ENCODE data around the gene MYO1F. TPM values are rescaled to one million over a fixed set of nuclear protein-coding genes. Genes with fewer than 3 reads are reported as not detected.

The MYO1F gene
- total and polyA plus RNA-seq, 5 experiments from 2014 or later = 4.4 to 65.0 (median 30.1) TPM

DNA sequence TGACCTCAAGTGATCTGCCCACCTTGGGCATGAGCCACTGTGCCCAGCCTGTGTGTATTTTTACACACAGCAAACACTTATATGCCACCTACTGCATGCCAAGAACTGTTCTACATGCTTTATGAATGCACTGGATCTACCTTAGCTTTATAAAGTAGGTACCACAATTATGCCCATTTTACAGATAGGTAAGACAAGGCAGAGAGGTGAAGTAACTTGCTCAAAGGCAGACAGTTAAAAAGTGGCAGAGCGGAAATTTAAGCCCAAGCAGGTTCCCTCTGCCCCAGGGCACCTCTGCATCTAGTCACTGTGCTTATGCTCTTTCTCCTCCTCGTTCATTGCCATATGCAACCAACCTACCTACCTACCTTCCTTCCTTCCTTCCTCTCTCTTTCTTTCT, 22.8 kb upstream of the MYO1F start:
- ATAC-seq = no peak
- no peak overlapping the region for H3K4me3 Mint-ChIP-seq
- DNase-seq = no peak
- no peaks in the 10 kb centered on the region for H3K27me3 Mint-ChIP-seq
- H3K27ac Mint-ChIP-seq = peak overlapping the region in 1 of 10 donors; percentile 67
- H3K4me1 Mint-ChIP-seq = peaks cover 0 to 6% (median 2%) of the 10 kb centered on the region in 4 donors
- peaks cover 7 to 86% (median 31%) of the 10 kb centered on the region in 3 donors for H3K36me3 Mint-ChIP-seq
- peaks cover 0 to 5% (median 0%) of the 10 kb centered on the region in 9 donors for H3K9me3 Mint-ChIP-seq
- POLR2A ChIA-PET = interaction anchor here (0.6 to 1.5 kb wide), 3 partner anchors 8 to 65 kb away, joined by 3 to 5 read pairs (median 4); no protein-coding TSS in a partner anchor

GRCh38 chr19:8596168-8596567, 18.9 kb upstream of the MYO1F start:
- POLR2A ChIA-PET = no interaction called here
- no peak overlapping the region for H3K4me3 Mint-ChIP-seq
- no peaks in the 10 kb centered on the region for H3K27me3 Mint-ChIP-seq
- H3K4me1 Mint-ChIP-seq = peaks cover 18 to 36% (median 30%) of the 10 kb centered on the region in 4 donors
- ATAC-seq = no peak
- peaks cover 0 to 63% (median 16%) of the 10 kb centered on the region in 3 donors for H3K36me3 Mint-ChIP-seq
- peaks cover 0 to 9% (median 0%) of the 10 kb centered on the region in 9 donors for H3K9me3 Mint-ChIP-seq
- H3K27ac Mint-ChIP-seq = peak overlapping the region in 1 of 10 donors; percentile 56
- no peak for DNase-seq

- Mint-ChIP-seq H3K27me3 (no peaks in the 10 kb centered on the region), H3K4me3 (no peak overlapping the region), H3K4me1 (peaks cover 18 to 41% (median 32%) of the 10 kb centered on the region in 4 donors), H3K9me3 (peaks cover 0 to 9% (median 0%) of the 10 kb centered on the region in 9 donors), H3K36me3 (peaks cover 0 to 58% (median 16%) of the 10 kb centered on the region in 3 donors), H3K27ac (peak overlapping the region in 3 of 10 donors; percentile 33 to 76 (median 60))
- DNase-seq (no peak), ATAC-seq (no peak)
- POLR2A ChIA-PET = no interaction called here
These were observed 18.4 kb upstream of the MYO1F start for GRCh38 chr19:8595651-8596050.

DNA sequence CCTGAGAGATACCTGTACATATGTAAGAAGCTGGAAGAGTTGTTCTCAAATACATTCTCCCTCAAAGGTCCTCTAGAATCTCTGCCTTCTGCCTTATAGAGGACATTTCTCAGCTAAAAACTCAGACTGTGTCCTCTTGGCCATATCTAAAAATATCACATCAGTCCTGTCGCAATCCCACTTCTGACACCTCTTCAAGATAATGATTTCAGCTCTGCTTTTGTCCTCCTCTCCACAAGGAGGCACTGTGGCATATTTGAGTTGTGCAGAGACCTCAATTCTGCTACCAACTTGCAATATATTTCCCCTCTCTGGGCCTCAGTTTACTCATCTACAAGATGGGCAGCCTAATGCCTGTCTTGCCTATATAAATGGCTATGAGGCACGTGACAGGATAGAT, 16.7 kb upstream of the MYO1F start:
- POLR2A ChIA-PET = interaction anchor here (0.7 to 2.7 kb wide), 7 partner anchors 8 to 238 kb away, joined by 3 to 10 read pairs (median 8); partner anchors contain the start of genes HNRNPM, MBD3L1, ZNF414 and ZNF558
- peak overlapping the region in 6 of 10 donors; percentile 14 to 73 (median 54) for H3K4me3 Mint-ChIP-seq

GRCh38 chr19:8592231-8593009, 15.2 kb upstream of the MYO1F start:
- H3K4me3 Mint-ChIP-seq = peak overlapping the region; percentile 72 to 92 (median 88)
- peaks cover 0 to 31% (median 8%) of the 10 kb centered on the region in 3 donors for H3K36me3 Mint-ChIP-seq
- DNase-seq = peak; percentile 92 to 98 (median 98)
- POLR2A ChIA-PET = interaction anchor here (0.7 to 3.1 kb wide), 9 partner anchors 11 to 1715 kb away, joined by 3 to 12 read pairs (median 8); partner anchors contain the start of gene ZNF414
- H3K9me3 Mint-ChIP-seq = peaks cover 0 to 9% (median 0%) of the 10 kb centered on the region in 9 donors
- peaks cover 18 to 45% (median 32%) of the 10 kb centered on the region in 4 donors for H3K4me1 Mint-ChIP-seq
- H3K27ac Mint-ChIP-seq = peak overlapping the region; percentile 1 to 96 (median 82)
- ATAC-seq = peak; percentile 88 to 89
- no peaks in the 10 kb centered on the region for H3K27me3 Mint-ChIP-seq

More for the DNA sequence above, 16.7 kb upstream of the MYO1F start:
- Mint-ChIP-seq H3K36me3 (peaks cover 0 to 41% (median 15%) of the 10 kb centered on the region in 3 donors), H3K4me1 (peaks cover 18 to 42% (median 32%) of the 10 kb centered on the region in 4 donors), H3K27ac (peak overlapping the region in 5 of 10 donors; percentile 25 to 82 (median 74)), H3K9me3 (peaks cover 0 to 9% (median 0%) of the 10 kb centered on the region in 9 donors), H3K27me3 (no peaks in the 10 kb centered on the region)
- ATAC-seq = no peak
- no peak for DNase-seq

DNA sequence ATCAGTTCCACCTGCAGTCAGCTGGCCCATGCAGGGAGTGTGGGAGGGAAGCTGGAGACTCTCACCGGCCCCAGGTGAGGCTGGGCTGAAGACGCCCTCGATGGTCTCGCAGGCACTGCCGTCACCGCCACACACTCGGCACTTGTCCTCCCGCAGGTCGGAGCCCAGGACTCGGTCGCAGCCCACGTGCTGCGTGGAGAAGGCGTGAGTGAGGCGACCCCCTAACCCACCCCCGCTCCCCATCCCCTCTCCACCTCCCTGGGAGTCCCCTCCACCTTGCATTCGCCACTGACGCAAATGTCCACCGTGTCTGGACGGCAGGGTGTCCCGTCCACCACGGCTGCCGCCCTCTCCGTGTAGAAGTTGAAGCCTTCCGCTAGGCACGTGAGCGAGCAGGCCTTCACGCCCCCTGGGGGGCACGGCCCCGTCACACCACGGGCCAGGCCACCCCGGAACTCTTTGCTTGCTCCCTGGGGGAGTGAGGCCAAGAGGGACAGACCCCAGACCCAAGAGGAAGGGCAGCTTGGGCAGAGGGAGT, 12.0 kb upstream of the MYO1F start:
- ATAC-seq (no peak), DNase-seq (no peak)
- peaks cover 10 to 31% (median 24%) of the 10 kb centered on the region in 4 donors for H3K4me1 Mint-ChIP-seq
- H3K27me3 Mint-ChIP-seq = no peaks in the 10 kb centered on the region
- H3K36me3 Mint-ChIP-seq = peaks cover 0 to 19% (median 7%) of the 10 kb centered on the region in 3 donors
- POLR2A ChIA-PET = interaction anchor here (2.6 to 3.1 kb wide), 2 partner anchors 23 to 76 kb away, joined by 10 to 12 read pairs; partner anchors contain the start of gene ZNF414
- H3K27ac Mint-ChIP-seq = peak overlapping the region in 1 of 10 donors; percentile 59
- H3K4me3 Mint-ChIP-seq = no peak overlapping the region
- H3K9me3 Mint-ChIP-seq = peaks cover 0 to 6% (median 0%) of the 10 kb centered on the region in 9 donors

- no peaks in the 10 kb centered on the region for H3K9me3 Mint-ChIP-seq
- no peaks in the 10 kb centered on the region for H3K27me3 Mint-ChIP-seq
- H3K4me3 Mint-ChIP-seq = peak overlapping the region in 1 of 10 donors; percentile 10
- peaks cover 0 to 22% (median 5%) of the 10 kb centered on the region in 3 donors for H3K36me3 Mint-ChIP-seq
- H3K27ac Mint-ChIP-seq = peak overlapping the region in 1 of 10 donors; percentile 59
- ATAC-seq (peak in 1 of 2 donors; percentile 41), DNase-seq (peak in 6 of 10 donors; percentile 30 to 72 (median 34))
- POLR2A ChIA-PET = interaction anchor here (0.6 to 1.3 kb wide), 4 partner anchors 8 to 72 kb away, joined by 3 to 4 read pairs (median 4); partner anchors contain the start of gene ZNF414
- peaks cover 0 to 12% (median 3%) of the 10 kb centered on the region in 4 donors for H3K4me1 Mint-ChIP-seq
These were observed 8.9 kb upstream of the MYO1F start for GRCh38 chr19:8585894-8586750.

DNA sequence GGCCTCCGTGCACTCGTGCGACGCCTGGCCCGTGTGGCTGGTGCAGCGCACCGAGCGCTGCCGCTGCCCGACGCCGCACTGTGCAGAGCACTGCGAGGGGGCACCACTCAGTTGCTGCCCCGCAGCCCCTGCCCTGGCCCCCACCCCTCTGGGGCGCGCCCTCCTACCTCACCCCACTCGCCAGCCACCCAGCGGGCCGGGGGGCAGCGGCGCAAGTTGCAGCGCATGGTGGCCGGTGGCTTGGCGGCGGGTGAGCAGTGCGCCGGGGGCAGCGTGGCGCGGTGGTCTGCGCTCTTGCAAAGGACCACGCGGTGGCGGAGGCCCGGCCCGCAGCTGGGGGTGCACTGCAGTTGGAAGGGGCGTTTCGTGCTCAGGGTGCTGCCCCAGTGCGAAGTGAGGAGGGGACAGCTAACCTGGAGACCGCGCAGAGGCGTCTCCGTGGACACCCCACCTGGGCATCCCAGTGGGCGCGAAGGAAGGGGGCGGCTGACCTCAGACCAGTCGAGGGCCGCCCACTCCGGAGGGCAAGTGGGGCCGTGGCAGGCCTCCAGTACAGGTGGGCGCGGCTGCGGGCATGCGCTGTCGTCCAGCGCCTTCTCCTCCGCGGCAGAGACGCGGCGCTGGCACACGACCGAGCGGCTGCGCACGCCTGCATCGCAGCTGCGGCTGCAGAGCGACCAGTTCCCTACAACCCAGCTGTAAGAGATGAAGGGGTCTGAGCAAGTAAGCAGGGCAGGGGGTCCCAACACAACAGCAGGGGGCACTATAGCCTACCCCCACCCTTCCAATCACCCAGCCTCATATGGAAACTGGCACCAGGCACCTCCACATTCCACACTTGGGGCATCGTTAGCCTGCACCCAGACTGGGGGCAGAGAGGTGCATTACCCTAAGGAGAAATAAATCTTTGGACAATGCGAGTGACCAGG, 8.0 kb upstream of the MYO1F start:
- H3K27ac Mint-ChIP-seq = no peak overlapping the region

DNA sequence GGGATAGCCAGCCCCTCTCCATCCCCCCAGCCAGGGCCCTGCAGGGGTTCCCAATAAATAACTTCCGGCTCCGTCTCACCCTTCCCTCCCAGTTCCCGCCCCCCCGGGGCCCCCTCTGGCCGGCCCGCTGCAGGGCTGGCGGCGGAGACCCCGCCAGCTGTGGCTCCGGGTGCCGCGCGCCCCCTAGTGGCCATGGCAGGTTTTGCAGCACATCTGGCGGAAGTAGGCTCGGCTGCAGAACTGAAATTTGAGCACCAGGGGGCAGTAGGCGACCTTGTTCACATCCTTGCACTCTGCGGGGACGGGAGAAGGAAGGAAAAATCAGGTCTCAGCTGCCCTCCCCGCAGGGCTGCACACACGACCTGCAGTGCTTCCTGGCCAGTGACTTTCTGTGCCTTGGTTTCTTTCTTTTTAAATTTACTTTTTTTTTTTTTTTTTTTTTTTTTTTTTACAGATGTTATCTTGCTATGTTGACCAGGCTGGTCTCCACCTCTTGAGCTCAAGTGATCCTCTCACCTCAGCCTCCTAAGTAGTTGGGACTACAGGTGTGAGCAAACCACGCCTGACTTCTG, 3.6 kb upstream of the MYO1F start:
- Mint-ChIP-seq H3K27me3 (no peaks in the 10 kb centered on the region), H3K27ac (peak overlapping the region in 2 of 10 donors; percentile 68 to 69), H3K36me3 (peaks cover 0 to 12% (median 5%) of the 10 kb centered on the region in 3 donors), H3K4me1 (peaks cover 18 to 49% (median 41%) of the 10 kb centered on the region in 4 donors), H3K9me3 (no peaks in the 10 kb centered on the region), H3K4me3 (no peak overlapping the region)
- ATAC-seq = peak; percentile 53 to 70
- POLR2A ChIA-PET = interaction anchor here (0.5 to 19.3 kb wide), 18 partner anchors 10 to 191 kb away, joined by 3 to 802 read pairs (median 6); partner anchors contain the start of genes HNRNPM, PRAM1 and ZNF414
- DNase-seq = peak; percentile 74 to 92 (median 86)

More for the DNA sequence above, 8.0 kb upstream of the MYO1F start:
- peaks cover 0 to 22% (median 5%) of the 10 kb centered on the region in 3 donors for H3K36me3 Mint-ChIP-seq
- no peaks in the 10 kb centered on the region for H3K9me3 Mint-ChIP-seq
- DNase-seq = no peak
- H3K4me1 Mint-ChIP-seq = peaks cover 0 to 12% (median 4%) of the 10 kb centered on the region in 4 donors
- H3K4me3 Mint-ChIP-seq = no peak overlapping the region
- no peaks in the 10 kb centered on the region for H3K27me3 Mint-ChIP-seq
- POLR2A ChIA-PET = interaction anchor here (0.6 to 1.3 kb wide), 2 partner anchors 9 to 71 kb away, joined by 3 to 4 read pairs; partner anchors contain the start of gene ZNF414
- ATAC-seq = no peak

DNA sequence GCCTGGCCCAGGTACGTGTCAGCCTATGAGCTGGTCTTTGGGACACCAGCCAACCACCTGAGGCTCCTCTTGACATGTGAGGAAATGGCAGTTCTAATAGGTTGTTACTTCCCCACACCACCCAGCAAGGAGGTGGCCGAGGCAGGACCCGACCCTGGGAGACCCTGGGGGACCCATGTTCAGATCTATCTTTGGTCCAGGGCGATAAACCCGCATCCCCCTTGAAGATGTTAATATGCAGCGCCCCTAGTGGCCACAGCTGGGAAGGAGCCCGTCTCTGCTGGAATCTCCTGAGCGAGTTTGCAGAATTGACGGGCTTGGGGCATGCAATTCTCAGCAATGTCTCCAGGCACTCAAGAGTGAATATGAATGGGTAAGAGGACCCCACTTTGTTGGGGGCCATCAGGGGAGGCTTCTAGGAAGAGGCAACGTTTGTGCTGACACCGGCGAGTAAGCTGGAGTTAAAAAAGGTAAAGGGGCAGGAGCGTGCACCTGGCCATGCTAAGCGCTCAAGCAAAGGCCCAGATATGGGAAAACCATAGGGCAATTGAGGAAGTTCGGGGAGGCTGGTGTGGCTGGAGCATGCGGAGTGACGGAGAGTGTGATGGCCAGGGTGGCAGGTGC, 1.5 kb upstream of the MYO1F start:
- DNase-seq (peak; percentile 59 to 89 (median 79)), ATAC-seq (peak; percentile 55 to 57)
- POLR2A ChIA-PET = interaction anchor here (0.7 to 19.3 kb wide), 16 partner anchors 10 to 166 kb away, joined by 3 to 802 read pairs (median 6); partner anchors contain the start of genes HNRNPM, MARCHF2, PRAM1 and ZNF414
- peaks cover 0 to 6% (median 2%) of the 10 kb centered on the region in 3 donors for H3K36me3 Mint-ChIP-seq
- H3K9me3 Mint-ChIP-seq = no peaks in the 10 kb centered on the region
- H3K27ac Mint-ChIP-seq = peak overlapping the region; percentile 25 to 84 (median 66)
- no peaks in the 10 kb centered on the region for H3K27me3 Mint-ChIP-seq
- H3K4me3 Mint-ChIP-seq = peak overlapping the region; percentile 17 to 98 (median 60)
- H3K4me1 Mint-ChIP-seq = peaks cover 30 to 67% (median 60%) of the 10 kb centered on the region in 4 donors
